Panc1 (cell line): ENCODE results near the gene FSTL4. TPM values are rescaled to one million over a fixed set of nuclear protein-coding genes. Genes with fewer than 3 reads are reported as not detected.

Experiments used
- ATAC-seq: fragments of 200-7000 bp; cut with Tn5 transposase; 2 replicates; pipeline ENCODE4 v1.9.1; 2020; ENCODE audit warnings: mild to moderate bottlenecking, moderate library complexity
- BruUV-seq: library from RNA; stranded (reverse); fragments of 400-500 nt; replicated peaks from 2 replicates; lab custom pipeline; 2021; lab: Mats Ljungman, UMichigan
- CTCF ChIA-PET: fragments of 300-600 bp; sonication (Branson Sonifier 250); formaldehyde crosslinking; loops from one replicate; lab custom pipeline; 2022; ENCODE audit warnings: antibody characterized with exemption; lab: Charles Lee
- POLR2A ChIA-PET: fragments of 300-600 bp; sonication (Branson Sonifier 250); formaldehyde crosslinking; loops from one replicate; lab custom pipeline; 2022; ENCODE audit warnings: antibody characterized with exemption; lab: Charles Lee
- DNase-seq: peaks from one replicate; pipeline ENCODE4 v3.0.0-alpha.2; 2010; ENCODE audit warnings: low read depth, low spot score
- H3K27ac ChIP-seq: 2 replicates; pipeline ENCODE4 v1.5.1; 2011; ENCODE audit warnings: mild to moderate bottlenecking, low read length, inconsistent platforms
- H3K27me3 ChIP-seq: fragments of 200-500 bp; sonication (Bioruptor generic); 2 replicates; pipeline ENCODE4 v1.6.0; 2014; ENCODE audit warnings: low read length, inconsistent platforms; ENCODE audit not compliant: control insufficient read depth, insufficient read depth
- H3K36me3 ChIP-seq: fragments of 200-500 bp; sonication (Bioruptor generic); 2 replicates; pipeline ENCODE4 v1.5.1; 2014; ENCODE audit warnings: inconsistent platforms, mild to moderate bottlenecking, low read length, moderate library complexity; ENCODE audit not compliant: control insufficient read depth, insufficient read depth
- H3K4me1 ChIP-seq: 2 replicates; pipeline ENCODE4 v1.5.1; 2011; ENCODE audit warnings: inconsistent platforms, mild to moderate bottlenecking, low read length, moderate library complexity; ENCODE audit not compliant: control insufficient read depth, insufficient read depth
- H3K4me3 ChIP-seq, 2 experiments: 2 replicates each; pipeline ENCODE4 v1.5.1; 2011 to 2012; ENCODE audit warnings: low read depth in 2 of 2, low read length in 2 of 2, mild to moderate bottlenecking in 2 of 2, inconsistent platforms in 1 of 2, moderate library complexity in 1 of 2
- H3K9me3 ChIP-seq: fragments of 200-500 bp; sonication (Bioruptor generic); 2 replicates; pipeline ENCODE4 v1.5.1; 2014; ENCODE audit warnings: low read depth, mild to moderate bottlenecking, inconsistent platforms, low read length, moderate library complexity; ENCODE audit not compliant: control insufficient read depth, insufficient read depth
- POLR2AphosphoS5 ChIP-seq: IDR thresholded peaks from 2 replicates; pipeline ENCODE4 v1.6.1; 2012; ENCODE audit warnings: mild to moderate bottlenecking, low read depth, low read length, moderate library complexity
- SIN3A ChIP-seq: IDR thresholded peaks from 2 replicates; pipeline ENCODE4 v1.6.1; 2012; ENCODE audit warnings: low read depth, mild to moderate bottlenecking, low read length, moderate library complexity, borderline replicate concordance; ENCODE audit not compliant: insufficient read depth
- TCF7L2 ChIP-seq: IDR thresholded peaks from 2 replicates; pipeline ENCODE4 v1.6.1; 2011; ENCODE audit warnings: mild to moderate bottlenecking, low read depth, low read length, inconsistent platforms
- in situ Hi-C: cut with HindIII; loops from 2 replicates; pipeline ENCODE4 v1.10.0; 2016; ENCODE audit warnings: low sequenced_read_pairs, low pct_unique_long_range_greater_than_20kb
- intact Hi-C: fragments of 100-400 bp; cut with micrococcal nuclease; formaldehyde crosslinking; loops from one replicate; pipeline ENCODE4 v1.10.0; 2022; ENCODE audit not compliant: unreplicated experiment
- total RNA-seq: library from RNA; stranded (reverse); gene quantifications from one replicate; pipeline ENCODE4 v1.2.1, GENCODE V29; 2021; ENCODE audit not compliant: unreplicated experiment
- TF ChIP-seq, protein P1 (sequence below): fragments of 450-650 bp; IDR thresholded peaks from 2 replicates; pipeline ENCODE4 v1.5.1; 2017; ENCODE audit warnings: mild to moderate bottlenecking
- TF ChIP-seq, protein P2 (sequence below), 2 experiments: IDR thresholded peaks; 2 replicates each; pipeline ENCODE4 v1.6.1; 2011 to 2012; ENCODE audit warnings: low read depth in 2 of 2, control low read depth in 1 of 2, low read length in 1 of 2, mild to moderate bottlenecking in 1 of 2, moderate library complexity in 1 of 2; ENCODE audit not compliant: insufficient read depth in 1 of 2

The FSTL4 gene
- total RNA-seq, 1 experiment from 2014 or later, result 0.18 TPM

DNA sequence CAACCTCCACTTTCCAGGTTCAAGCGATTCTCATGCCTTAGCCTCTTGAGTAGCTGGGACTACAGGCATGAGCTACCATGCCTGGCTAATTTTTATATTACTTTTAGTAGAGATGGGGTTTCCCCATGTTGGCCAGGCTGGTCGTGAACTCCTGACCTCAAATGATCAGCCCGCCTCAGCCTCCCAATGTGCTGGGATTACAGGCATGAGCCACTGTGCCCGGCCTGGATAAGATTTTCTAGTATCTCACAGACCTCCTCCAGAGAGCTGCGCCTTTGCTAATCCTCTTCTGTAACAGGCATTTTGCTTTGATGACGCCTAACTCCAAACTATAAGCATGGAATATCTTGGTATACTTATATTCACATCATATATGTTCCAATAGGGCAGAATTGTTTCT, 99.4 kb downstream of the FSTL4 start:
- H3K36me3 ChIP-seq, result no peaks in the 10 kb centered on the region
- TF ChIP-seq POLR2AphosphoS5, result no peak
- TF ChIP-seq TCF7L2, result no peak
- no peak for TF ChIP-seq SIN3A
- TF ChIP-seq, protein P1, sequence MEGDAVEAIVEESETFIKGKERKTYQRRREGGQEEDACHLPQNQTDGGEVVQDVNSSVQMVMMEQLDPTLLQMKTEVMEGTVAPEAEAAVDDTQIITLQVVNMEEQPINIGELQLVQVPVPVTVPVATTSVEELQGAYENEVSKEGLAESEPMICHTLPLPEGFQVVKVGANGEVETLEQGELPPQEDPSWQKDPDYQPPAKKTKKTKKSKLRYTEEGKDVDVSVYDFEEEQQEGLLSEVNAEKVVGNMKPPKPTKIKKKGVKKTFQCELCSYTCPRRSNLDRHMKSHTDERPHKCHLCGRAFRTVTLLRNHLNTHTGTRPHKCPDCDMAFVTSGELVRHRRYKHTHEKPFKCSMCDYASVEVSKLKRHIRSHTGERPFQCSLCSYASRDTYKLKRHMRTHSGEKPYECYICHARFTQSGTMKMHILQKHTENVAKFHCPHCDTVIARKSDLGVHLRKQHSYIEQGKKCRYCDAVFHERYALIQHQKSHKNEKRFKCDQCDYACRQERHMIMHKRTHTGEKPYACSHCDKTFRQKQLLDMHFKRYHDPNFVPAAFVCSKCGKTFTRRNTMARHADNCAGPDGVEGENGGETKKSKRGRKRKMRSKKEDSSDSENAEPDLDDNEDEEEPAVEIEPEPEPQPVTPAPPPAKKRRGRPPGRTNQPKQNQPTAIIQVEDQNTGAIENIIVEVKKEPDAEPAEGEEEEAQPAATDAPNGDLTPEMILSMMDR, result no peak
- TF ChIP-seq, protein P2, sequence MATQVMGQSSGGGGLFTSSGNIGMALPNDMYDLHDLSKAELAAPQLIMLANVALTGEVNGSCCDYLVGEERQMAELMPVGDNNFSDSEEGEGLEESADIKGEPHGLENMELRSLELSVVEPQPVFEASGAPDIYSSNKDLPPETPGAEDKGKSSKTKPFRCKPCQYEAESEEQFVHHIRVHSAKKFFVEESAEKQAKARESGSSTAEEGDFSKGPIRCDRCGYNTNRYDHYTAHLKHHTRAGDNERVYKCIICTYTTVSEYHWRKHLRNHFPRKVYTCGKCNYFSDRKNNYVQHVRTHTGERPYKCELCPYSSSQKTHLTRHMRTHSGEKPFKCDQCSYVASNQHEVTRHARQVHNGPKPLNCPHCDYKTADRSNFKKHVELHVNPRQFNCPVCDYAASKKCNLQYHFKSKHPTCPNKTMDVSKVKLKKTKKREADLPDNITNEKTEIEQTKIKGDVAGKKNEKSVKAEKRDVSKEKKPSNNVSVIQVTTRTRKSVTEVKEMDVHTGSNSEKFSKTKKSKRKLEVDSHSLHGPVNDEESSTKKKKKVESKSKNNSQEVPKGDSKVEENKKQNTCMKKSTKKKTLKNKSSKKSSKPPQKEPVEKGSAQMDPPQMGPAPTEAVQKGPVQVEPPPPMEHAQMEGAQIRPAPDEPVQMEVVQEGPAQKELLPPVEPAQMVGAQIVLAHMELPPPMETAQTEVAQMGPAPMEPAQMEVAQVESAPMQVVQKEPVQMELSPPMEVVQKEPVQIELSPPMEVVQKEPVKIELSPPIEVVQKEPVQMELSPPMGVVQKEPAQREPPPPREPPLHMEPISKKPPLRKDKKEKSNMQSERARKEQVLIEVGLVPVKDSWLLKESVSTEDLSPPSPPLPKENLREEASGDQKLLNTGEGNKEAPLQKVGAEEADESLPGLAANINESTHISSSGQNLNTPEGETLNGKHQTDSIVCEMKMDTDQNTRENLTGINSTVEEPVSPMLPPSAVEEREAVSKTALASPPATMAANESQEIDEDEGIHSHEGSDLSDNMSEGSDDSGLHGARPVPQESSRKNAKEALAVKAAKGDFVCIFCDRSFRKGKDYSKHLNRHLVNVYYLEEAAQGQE (IDR thresholded peaks at IDR 0.05; ENCODE audit: insufficient read depth in 1 of 2, low read depth in 2 of 2, low read length in 1 of 2), result no peak
- intact Hi-C loops (no loop called here), in situ Hi-C loops (no loop called here)
- ATAC-seq (no peak), DNase-seq (no peak)
- H3K4me3 ChIP-seq, result no peak overlapping the region
- ChIA-PET POLR2A (no interaction called here), CTCF (no interaction called here)
- H3K27ac ChIP-seq, result no peak overlapping the region
- BruUV-seq, result no TSS peak
- H3K9me3 ChIP-seq, result no peaks in the 10 kb centered on the region
- no peaks in the 10 kb centered on the region for H3K4me1 ChIP-seq
- peaks cover 9% of the 10 kb centered on the region; the same call in 1 of the 2 replicates for H3K27me3 ChIP-seq

DNA sequence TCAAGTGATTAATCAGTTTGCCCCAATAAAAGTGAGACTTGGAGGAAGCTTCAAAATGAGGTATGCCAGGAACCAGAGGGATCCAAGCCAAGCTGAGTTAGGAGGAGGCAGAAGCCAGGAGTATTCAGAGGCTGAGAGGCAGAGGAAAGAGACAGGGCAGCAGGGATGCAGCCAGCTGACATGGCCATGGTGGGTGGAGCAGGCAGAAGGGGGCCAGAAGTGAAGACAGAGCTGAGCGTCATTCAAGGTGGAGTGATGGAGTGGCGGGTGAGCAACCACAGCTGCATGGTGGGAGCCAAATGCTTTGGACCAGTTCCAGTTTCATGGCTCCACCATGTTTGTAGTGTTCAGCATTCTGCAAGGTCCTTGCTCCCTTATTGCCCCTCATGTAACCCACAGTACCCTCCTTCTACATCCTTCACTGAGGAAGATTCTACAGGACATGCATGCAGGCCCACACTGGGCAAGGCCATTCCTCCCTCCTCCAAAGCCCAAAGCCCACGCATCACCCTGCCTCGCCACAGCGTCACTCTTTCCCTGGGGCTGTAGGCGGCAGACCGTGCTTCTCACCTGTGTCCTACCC, 100.6 kb downstream of the FSTL4 start:
- DNase-seq (no peak), ATAC-seq (no peak)
- H3K4me1 ChIP-seq, result no peaks in the 10 kb centered on the region
- H3K27me3 ChIP-seq, result peaks cover 9% of the 10 kb centered on the region; the same call in 1 of the 2 replicates
- no TSS peak for BruUV-seq
- H3K4me3 ChIP-seq, result no peak overlapping the region
- H3K9me3 ChIP-seq, result no peaks in the 10 kb centered on the region
- ChIA-PET POLR2A (no interaction called here), CTCF (no interaction called here)
- in situ Hi-C loops (no loop called here), intact Hi-C loops (no loop called here)
- TF ChIP-seq POLR2AphosphoS5 (no peak), TCF7L2 (no peak), SIN3A (no peak)
- TF ChIP-seq, protein P1, result no peak
- TF ChIP-seq, protein P2 (IDR thresholded peaks at IDR 0.05; ENCODE audit: insufficient read depth in 1 of 2, low read depth in 2 of 2, low read length in 1 of 2), result no peak
- no peak overlapping the region for H3K27ac ChIP-seq
- no peaks in the 10 kb centered on the region for H3K36me3 ChIP-seq
